HFFc6 (cell line): Measurements from ENCODE around the gene PTPRN2. TPM values are rescaled to one million over a fixed set of nuclear protein-coding genes. Genes with fewer than 3 reads are reported as not detected.

Source experiments
- DNase-seq: peaks from one replicate; pipeline ENCODE4 v3.0.0-alpha.2; 2018
- H3K27ac Mint-ChIP-seq: 2 replicates; pipeline ENCODE4 v1.8.0; 2020; ENCODE audit warnings: mild to moderate bottlenecking, mixed read lengths
- H3K27me3 Mint-ChIP-seq: 2 replicates; pipeline ENCODE4 v1.8.0; 2021; ENCODE audit warnings: mild to moderate bottlenecking, moderate library complexity, mixed read lengths; ENCODE audit not compliant: insufficient read depth
- H3K36me3 Mint-ChIP-seq: 2 replicates; pipeline ENCODE4 v1.8.0; 2021; ENCODE audit warnings: low read depth, mixed read lengths
- H3K4me1 Mint-ChIP-seq: 2 replicates; pipeline ENCODE4 v1.8.0; 2020; ENCODE audit warnings: low read depth, mixed read lengths
- H3K4me3 Mint-ChIP-seq: 2 replicates; pipeline ENCODE4 v1.8.0; 2020; ENCODE audit warnings: mild to moderate bottlenecking, moderate library complexity, mixed read lengths
- H3K9me3 Mint-ChIP-seq: 2 replicates; pipeline ENCODE4 v1.8.0; 2020; ENCODE audit warnings: mild to moderate bottlenecking, mixed read lengths
- CTCF ChIP-seq: fragments of 200-600 bp; sonication (generic); IDR thresholded peaks from 2 replicates; pipeline ENCODE4 v1.5.0; 2021; ENCODE audit warnings: antibody characterized with exemption, mild to moderate bottlenecking
- total RNA-seq, 6 experiments: library from RNA; stranded (reverse); fragmentation: NEBNext Ultra II Directional; extraction: Animal tissue kit (Norgen Biotek cat#: 25700); gene quantifications; 2 replicates in 1 of 6; 3 replicates in 5 of 6; pipeline ENCODE4 v1.2.3, GENCODE V29; 2021

PTPRN2 gene
- total RNA-seq, 6 experiments from 2014 or later: 0.05 to 0.27 (median 0.23) TPM

- H3K27me3 Mint-ChIP-seq: no peaks in the 10 kb centered on the region
- peaks cover 49% of the 10 kb centered on the region for H3K9me3 Mint-ChIP-seq
- no peak for DNase-seq
- peaks cover 21% of the 10 kb centered on the region for H3K36me3 Mint-ChIP-seq
- no peak overlapping the region for H3K4me3 Mint-ChIP-seq
- H3K27ac Mint-ChIP-seq: no peak overlapping the region
- no peak for TF ChIP-seq CTCF
- H3K4me1 Mint-ChIP-seq: no peaks in the 10 kb centered on the region
Measured at GRCh38 chr7:158083526-158084310, 503.9 kb downstream of the PTPRN2 start.

GRCh38 chr7:158082761-158083160 lies 504.9 kb downstream of the PTPRN2 start:
- Mint-ChIP-seq H3K36me3 (peaks cover 21% of the 10 kb centered on the region), H3K9me3 (peaks cover 55% of the 10 kb centered on the region), H3K27ac (no peak overlapping the region), H3K27me3 (no peaks in the 10 kb centered on the region), H3K4me1 (no peaks in the 10 kb centered on the region), H3K4me3 (no peak overlapping the region)
- DNase-seq: no peak
- TF ChIP-seq CTCF: no peak

- Mint-ChIP-seq H3K27me3 (no peaks in the 10 kb centered on the region), H3K4me3 (no peak overlapping the region), H3K27ac (no peak overlapping the region), H3K36me3 (peaks cover 9% of the 10 kb centered on the region), H3K4me1 (no peaks in the 10 kb centered on the region), H3K9me3 (peaks cover 53% of the 10 kb centered on the region)
- DNase-seq: no peak
- TF ChIP-seq CTCF: no peak
Measured at GRCh38 chr7:158080899-158081445, 506.7 kb downstream of the PTPRN2 start.

GRCh38 chr7:158077934-158078910 lies 509.4 kb downstream of the PTPRN2 start:
- no peaks in the 10 kb centered on the region for H3K4me1 Mint-ChIP-seq
- H3K36me3 Mint-ChIP-seq: peaks cover 5% of the 10 kb centered on the region
- H3K9me3 Mint-ChIP-seq: peaks cover 63% of the 10 kb centered on the region
- TF ChIP-seq CTCF: no peak
- H3K27ac Mint-ChIP-seq: no peak overlapping the region
- no peak for DNase-seq
- H3K4me3 Mint-ChIP-seq: no peak overlapping the region
- no peaks in the 10 kb centered on the region for H3K27me3 Mint-ChIP-seq

GRCh38 chr7:158077151-158077840 lies 510.3 kb downstream of the PTPRN2 start:
- H3K27ac Mint-ChIP-seq: no peak overlapping the region
- no peak overlapping the region for H3K4me3 Mint-ChIP-seq
- peaks cover 63% of the 10 kb centered on the region for H3K9me3 Mint-ChIP-seq
- no peaks in the 10 kb centered on the region for H3K36me3 Mint-ChIP-seq
- TF ChIP-seq CTCF: no peak
- no peaks in the 10 kb centered on the region for H3K27me3 Mint-ChIP-seq
- H3K4me1 Mint-ChIP-seq: no peaks in the 10 kb centered on the region
- no peak for DNase-seq
